Stimulated activated CD8-positive, alpha-beta memory T cell treated with anti-CD3 and anti-CD28 coated beads, Interleukin-12 subunit alpha, Interleukin-12 subunit beta, amount 100 ng/mL, for 4 hours (primary cell): ENCODE data around the gene CSAG1.
"Not testable (repeated sequence)": the region's sequence is repeated elsewhere in the genome, so short reads cannot be mapped to it uniquely, and the experiment has no call there.

Source experiments
- DNase-seq: peaks from one replicate; pipeline ENCODE4 v3.0.0-alpha.2; 2020; ENCODE audit warnings: low read depth

CSAG1 gene

DNA sequence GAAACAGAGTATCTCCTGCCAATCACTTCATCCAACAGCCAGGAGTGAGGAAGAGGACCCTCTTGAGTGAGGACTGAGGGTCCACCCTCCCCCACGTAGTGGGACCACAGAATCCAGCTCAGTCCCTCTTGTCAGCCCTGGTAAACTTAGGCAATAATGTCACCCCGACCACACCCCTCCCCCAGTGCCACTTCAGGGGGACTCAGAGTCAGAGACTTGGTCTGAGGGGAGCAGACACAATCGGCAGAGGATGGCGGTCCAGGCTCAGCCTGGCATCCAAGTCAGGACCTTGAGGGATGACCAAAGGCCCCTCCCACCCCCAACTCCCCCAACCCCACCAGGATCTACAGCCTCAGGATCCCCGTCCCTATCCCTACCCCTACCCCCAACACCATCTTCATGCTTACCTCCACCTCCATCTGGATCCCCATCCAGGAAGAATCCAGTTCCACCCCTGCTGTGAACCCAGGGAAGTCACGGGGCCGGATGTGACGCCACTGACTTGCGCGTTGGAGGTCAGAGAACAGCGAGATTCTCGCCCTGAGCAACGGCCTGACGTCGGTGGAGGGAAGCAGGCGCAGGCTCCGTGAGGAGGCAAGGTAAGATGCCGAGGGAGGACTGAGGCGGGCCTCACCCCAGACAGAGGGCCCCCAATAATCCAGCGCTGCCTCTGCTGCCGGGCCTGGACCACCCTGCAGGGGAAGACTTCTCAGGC lies at the start of gene CSAG1, which contains the start of gene MAGEA12:
TSS of gene CSAG1 (minus strand) at position 461 of the 715 bp plus-strand sequence. CDS start 1,261 bp downstream, outside the sequence.
TSS of gene MAGEA12 (plus strand) at position 497 of the 715 bp plus-strand sequence. CDS start 2,405 bp downstream, outside the sequence.
- DNase-seq, result no peak

GRCh38 chrX:152769549-152770289 lies 36.2 kb upstream of the CSAG1 start, which contains the start of gene MAGEA6:
Gene MAGEA6 (minus strand): TSS chrX:152769689. CDS start chrX:152767650, 2,039 bp downstream.
- not testable (repeated sequence) for DNase-seq

DNA sequence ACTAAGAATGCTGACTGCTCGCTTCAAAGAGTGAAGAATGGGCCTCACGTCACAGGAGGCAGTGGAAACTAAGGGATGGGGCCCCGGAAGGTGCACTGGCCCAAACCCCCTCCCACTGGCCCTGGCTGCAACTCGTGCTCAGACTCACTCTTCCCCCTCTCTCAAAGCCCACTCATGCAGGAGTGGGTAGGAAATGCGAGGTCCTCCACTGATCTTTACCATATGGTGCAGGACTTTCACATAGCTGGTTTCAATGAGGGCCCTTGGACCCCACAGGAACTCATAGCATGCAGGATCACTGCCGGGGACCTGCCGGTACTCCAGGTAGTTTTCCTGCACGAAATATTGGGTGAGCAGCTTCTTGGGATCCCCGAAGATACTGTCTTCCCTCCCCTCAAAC lies 33.0 kb upstream of the CSAG1 start:
- DNase-seq, result not testable (repeated sequence)

DNA sequence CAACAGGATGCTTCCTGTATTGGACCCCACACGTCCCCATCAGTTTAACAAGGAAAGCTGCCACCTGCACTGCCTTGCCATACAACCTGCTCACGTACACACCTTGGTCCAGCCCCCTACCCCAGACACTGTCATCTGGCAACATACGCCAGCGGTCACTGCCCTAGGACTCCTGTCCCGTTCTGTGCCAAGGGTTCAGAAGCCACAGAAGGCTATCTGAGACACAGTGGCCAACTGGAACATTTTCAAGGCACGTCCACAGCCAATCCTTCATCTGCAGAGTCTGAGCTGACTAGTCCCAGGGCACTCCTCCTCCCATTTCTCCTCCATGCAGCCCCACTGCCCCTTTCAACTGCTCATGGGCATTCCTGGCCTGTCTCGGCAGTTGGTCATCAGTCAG lies 28.1 kb upstream of the CSAG1 start:
- DNase-seq, result not testable (repeated sequence)

DNA sequence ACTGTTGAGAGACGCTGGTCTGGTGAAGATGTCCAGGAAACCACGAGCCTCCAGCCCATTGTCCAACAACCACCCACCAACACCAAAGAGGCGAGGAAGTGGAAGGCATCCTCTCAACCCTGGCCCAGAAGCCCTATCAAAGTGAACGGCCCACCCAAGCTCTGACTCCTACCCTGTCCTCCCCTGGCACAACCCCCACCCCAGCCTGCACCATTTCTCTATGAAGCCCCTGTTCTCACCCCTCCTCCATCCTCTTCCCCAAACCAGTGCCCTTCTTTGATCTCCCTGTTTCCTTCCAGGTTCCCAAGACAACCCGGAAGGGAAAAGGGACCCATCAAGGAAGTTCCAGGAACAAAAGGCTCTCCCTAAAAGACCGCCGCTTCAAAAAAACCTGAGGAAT lies 26.0 kb upstream of the CSAG1 start:
- DNase-seq, result not testable (repeated sequence)

DNA sequence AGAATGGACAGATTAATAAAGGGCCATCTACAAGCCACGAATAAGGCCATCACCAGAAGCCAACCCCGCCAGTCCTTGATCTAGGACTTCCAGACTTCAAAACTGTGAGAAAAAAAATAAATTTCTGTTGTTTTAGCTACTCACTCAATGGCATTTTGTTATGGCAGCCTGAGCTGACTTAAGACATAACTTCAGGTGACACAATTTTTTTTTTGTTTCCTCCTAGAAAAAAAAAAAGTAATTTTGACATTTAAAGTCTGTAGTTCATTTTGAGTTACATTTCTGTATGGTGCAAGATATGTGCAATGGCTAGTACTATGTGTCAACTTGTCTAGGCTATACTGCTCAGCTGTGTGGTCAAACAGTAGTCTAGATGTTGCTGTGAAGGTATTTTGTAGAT lies 25.4 kb upstream of the CSAG1 start, which contains the start of gene CSAG3:
TSS of gene CSAG3 (plus strand) at position 301 of the 400 bp plus-strand sequence.
- DNase-seq, result not testable (repeated sequence)

DNA sequence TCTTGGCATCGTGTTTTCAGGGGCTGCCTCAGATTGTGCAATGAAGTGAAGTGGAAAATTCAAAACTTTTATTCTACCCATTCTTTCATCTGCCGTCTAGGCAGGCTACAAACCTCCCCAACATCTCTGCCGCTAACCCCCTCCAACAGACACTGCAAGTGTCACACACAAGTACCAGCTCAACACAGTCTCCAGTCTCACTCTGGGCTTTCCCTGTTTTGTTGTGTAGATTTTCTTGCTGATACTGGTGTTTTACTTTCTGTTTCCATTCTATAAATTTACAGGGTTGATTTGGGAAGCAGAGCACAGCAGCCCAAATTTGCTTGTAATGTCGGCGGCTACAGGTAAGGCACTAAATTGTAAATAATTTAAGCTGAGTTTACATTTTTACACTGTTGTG lies 21.4 kb upstream of the CSAG1 start:
- DNase-seq, result not testable (repeated sequence)

DNA sequence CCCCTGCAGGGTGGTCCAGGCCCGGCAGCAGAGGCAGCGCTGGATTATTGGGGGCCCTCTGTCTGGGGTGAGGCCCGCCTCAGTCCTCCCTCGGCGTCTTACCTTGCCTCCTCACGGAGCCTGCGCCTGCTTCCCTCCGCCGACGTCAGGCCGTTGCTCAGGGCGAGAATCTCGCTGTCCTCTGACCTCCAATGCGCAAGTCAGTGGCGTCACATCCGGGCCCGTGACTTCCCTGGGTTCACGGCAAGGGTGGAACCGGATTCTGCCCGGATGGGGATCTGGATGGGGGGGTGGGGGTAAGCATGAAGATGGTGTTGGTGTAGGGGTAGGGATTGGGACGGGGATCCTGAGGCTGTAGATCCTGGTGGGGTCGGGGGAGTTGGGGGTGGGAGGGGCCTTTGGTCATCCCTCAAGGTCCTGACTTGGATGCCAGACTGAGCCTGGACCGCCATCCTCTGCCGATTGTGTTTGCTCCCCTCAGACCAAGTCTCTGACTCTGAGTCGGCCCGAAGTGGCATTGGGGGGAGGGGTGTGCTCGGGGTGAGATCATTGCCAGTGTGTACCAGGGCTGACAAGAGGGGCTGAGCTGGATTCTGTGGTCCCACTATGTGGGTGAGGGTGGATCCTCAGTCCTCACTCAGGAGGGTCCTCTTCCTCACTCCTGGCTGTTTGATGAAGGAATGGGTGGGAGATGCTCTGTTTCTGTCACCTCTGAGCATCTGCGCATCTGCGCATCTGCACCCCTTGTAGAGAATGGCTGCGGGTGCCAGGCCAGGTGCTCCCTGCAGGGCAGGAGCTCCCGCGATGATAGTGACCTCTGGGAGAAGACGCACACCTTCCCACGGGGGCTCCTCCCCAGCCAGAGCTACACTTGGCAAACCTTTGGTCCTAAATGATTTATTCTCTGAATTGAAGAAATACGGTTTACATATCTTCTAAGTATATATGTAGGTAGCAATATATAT lies 20.4 kb upstream of the CSAG1 start, which contains the start of gene MAGEA2:
TSS of gene MAGEA2 (minus strand) at position 157 of the 965 bp plus-strand sequence. CDS start 2,479 bp downstream, outside the sequence.
- not testable (repeated sequence) for DNase-seq

DNA sequence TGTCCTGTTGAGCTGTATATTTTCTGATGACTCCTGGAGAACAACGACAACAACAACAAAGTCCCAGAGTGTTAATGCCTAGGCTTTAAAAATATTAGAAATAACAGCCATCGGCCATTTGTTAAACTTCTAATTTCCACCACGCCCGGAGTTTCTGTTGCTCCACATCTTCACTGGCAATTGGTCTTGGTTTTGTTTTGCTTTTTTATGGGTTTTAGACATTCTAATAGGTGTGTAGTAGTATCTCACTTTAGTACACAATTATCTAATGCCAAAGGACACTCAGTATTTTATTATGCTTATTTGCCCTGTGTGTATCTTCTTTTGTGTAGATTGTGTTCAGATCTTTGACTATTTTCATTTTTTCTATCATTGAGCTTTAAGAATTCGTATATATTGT lies 5.0 kb upstream of the CSAG1 start:
- no peak for DNase-seq

DNA sequence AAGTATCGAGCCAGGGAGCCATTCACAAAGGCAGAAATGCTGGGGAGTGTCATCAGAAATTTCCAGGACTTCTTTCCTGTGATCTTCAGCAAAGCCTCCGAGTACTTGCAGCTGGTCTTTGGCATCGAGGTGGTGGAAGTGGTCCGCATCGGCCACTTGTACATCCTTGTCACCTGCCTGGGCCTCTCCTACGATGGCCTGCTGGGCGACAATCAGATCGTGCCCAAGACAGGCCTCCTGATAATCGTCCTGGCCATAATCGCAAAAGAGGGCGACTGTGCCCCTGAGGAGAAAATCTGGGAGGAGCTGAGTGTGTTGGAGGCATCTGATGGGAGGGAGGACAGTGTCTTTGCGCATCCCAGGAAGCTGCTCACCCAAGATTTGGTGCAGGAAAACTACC lies 3.0 kb upstream of the CSAG1 start:
- DNase-seq, result not testable (repeated sequence)

DNA sequence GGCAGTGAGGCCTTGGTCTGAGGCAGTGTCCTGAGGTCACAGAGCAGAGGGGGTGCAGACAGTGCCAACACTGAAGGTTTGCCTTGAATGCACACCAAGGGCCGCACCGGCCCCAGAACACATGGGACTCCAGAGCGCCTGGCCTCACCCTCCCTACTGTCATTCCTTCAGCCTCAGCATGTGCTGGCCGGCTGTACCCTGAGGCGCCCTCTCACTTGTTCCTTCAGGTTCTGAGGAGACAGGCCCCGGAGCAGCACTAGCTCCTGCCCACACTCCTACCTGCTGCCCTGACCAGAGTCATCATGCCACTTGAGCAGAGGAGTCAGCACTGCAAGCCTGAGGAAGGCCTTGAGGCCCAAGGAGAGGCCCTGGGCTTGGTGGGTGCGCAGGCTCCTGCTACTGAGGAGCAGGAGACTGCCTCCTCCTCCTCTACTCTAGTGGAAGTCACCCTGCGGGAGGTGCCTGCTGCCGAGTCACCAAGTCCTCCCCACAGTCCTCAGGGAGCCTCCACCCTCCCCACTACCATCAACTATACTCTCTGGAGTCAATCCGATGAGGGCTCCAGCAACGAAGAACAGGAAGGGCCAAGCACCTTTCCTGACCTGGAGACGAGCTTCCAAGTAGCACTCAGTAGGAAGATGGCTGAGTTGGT lies 2.5 kb upstream of the CSAG1 start:
- no peak for DNase-seq

DNA sequence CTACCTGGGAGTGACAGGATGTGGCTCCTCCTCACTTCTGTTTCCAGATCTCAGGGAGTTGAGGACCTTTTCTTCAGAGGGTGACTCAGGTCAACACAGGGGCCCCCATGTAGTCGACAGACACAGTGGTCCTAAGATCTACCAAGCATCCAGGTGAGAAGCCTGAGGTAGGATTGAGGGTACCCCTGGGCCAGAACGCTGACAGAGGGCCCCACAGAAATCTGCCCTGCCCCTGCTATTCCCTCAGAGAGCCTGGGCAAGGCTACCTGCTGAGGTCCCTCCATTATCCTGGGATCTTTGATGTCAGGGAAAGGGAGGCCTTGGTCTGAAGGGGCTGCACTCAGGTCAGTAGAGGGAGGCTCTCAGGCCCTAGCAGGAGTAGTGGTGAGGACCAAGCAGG lies 1.6 kb upstream of the CSAG1 start:
- DNase-seq, result no peak

- DNase-seq, result not testable (repeated sequence)
These were observed 780 bp upstream of the CSAG1 start for GRCh38 chrX:152734143-152734858.

DNA sequence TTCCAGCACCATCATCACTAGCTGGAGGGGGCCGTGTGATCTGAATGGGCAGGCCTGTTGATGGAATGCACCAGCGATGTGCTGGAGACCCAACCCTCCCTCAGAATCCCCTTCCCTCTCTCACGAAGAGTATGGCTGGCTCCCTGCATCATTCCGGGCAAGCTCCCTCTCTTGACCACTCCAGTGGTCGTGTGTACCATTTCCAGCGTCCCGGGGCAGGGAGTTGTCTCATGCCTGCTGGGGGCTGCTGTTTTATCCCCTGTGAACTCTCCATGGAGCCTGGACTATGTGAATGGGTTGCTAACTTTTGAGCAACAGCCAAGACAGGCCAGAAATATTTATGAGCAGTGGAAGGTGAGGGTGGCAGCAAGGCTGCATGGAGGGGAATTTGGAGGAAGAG lies 8.1 kb downstream of the CSAG1 start:
- DNase-seq, result no peak

DNA sequence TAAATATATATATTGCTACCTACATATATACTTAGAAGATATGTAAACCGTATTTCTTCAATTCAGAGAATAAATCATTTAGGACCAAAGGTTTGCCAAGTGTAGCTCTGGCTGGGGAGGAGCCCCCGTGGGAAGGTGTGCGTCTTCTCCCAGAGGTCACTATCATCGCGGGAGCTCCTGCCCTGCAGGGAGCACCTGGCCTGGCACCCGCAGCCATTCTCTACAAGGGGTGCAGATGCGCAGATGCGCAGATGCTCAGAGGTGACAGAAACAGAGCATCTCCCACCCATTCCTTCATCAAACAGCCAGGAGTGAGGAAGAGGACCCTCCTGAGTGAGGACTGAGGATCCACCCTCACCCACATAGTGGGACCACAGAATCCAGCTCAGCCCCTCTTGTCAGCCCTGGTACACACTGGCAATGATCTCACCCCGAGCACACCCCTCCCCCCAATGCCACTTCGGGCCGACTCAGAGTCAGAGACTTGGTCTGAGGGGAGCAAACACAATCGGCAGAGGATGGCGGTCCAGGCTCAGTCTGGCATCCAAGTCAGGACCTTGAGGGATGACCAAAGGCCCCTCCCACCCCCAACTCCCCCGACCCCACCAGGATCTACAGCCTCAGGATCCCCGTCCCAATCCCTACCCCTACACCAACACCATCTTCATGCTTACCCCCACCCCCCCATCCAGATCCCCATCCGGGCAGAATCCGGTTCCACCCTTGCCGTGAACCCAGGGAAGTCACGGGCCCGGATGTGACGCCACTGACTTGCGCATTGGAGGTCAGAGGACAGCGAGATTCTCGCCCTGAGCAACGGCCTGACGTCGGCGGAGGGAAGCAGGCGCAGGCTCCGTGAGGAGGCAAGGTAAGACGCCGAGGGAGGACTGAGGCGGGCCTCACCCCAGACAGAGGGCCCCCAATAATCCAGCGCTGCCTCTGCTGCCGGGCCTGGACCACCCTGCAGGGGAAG lies 19.4 kb downstream of the CSAG1 start, which contains the start of gene MAGEA2B:
TSS of gene MAGEA2B (plus strand) at position 814 of the 973 bp plus-strand sequence. CDS start 2,479 bp downstream, outside the sequence.
- not testable (repeated sequence) for DNase-seq

DNA sequence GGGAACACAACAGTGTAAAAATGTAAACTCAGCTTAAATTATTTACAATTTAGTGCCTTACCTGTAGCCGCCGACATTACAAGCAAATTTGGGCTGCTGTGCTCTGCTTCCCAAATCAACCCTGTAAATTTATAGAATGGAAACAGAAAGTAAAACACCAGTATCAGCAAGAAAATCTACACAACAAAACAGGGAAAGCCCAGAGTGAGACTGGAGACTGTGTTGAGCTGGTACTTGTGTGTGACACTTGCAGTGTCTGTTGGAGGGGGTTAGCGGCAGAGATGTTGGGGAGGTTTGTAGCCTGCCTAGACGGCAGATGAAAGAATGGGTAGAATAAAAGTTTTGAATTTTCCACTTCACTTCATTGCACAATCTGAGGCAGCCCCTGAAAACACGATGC lies 20.3 kb downstream of the CSAG1 start:
- not testable (repeated sequence) for DNase-seq

DNA sequence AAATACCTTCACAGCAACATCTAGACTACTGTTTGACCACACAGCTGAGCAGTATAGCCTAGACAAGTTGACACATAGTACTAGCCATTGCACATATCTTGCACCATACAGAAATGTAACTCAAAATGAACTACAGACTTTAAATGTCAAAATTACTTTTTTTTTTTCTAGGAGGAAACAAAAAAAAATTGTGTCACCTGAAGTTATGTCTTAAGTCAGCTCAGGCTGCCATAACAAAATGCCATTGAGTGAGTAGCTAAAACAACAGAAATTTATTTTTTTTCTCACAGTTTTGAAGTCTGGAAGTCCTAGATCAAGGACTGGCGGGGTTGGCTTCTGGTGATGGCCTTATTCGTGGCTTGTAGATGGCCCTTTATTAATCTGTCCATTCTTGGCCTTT lies 24.3 kb downstream of the CSAG1 start, which contains the start of gene CSAG2:
TSS of gene CSAG2 (minus strand) at position 101 of the 400 bp plus-strand sequence. CDS start 161 bp downstream, outside the sequence.
- not testable (repeated sequence) for DNase-seq

DNA sequence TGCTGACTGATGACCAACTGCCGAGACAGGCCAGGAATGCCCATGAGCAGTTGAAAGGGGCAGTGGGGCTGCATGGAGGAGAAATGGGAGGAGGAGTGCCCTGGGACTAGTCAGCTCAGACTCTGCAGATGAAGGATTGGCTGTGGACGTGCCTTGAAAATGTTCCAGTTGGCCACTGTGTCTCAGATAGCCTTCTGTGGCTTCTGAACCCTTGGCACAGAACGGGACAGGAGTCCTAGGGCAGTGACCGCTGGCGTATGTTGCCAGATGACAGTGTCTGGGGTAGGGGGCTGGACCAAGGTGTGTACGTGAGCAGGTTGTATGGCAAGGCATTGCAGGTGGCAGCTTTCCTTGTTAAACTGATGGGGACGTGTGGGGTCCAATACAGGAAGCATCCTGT lies 27.0 kb downstream of the CSAG1 start:
- DNase-seq, result not testable (repeated sequence)

GRCh38 chrX:152700390-152700789 lies 33.1 kb downstream of the CSAG1 start:
- DNase-seq, result not testable (repeated sequence)
